HG03558 (cell line): Measurements from ENCODE around the gene ADI1.

ENCODE experiments used
- ATAC-seq: cut with Tn5 transposase; IDR thresholded peaks from one replicate; pipeline ENCODE4 v1.9.1; 2021; ENCODE audit warnings: moderate number of reproducible peaks; ENCODE audit not compliant: unreplicated experiment; ENCODE audit errors: extremely low read depth

Gene ADI1

DNA sequence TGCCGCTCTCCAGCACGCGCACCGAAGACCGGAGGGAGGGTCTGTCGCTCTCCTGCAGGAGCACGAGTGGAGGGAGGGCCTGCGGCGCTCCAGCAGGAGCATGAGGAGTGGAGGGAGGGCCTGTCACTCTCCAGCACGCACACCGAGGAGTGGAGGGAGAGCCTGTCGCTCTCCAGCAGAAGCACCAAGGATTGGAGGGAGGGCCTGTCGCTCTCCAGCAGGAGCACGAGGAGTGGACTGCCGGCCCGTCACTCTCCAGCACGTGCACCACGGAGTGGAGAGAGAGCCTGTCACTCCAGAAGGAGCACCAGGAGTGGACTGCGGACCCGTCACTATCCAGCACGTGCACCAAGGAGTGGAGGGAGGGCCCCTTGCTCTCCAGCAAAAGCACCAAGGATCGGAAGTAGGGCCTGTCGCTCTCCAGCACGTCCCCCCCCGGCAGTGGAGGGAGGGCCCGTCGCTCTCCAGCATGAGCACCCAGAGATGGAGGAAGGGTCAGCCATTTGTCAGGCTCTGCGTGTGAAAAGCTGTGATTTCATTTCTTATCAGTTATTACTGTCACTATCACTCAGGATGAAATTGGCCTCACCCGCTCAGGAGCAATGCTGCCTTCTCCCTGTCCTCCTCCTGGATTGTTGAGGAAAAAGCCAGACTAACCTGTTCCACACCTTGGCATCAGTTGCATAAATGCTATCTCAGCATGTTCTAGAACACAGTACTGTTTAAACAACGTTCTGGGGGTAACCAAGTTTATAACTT, 35.9 kb downstream of the ADI1 start:
- ATAC-seq: no peak

DNA sequence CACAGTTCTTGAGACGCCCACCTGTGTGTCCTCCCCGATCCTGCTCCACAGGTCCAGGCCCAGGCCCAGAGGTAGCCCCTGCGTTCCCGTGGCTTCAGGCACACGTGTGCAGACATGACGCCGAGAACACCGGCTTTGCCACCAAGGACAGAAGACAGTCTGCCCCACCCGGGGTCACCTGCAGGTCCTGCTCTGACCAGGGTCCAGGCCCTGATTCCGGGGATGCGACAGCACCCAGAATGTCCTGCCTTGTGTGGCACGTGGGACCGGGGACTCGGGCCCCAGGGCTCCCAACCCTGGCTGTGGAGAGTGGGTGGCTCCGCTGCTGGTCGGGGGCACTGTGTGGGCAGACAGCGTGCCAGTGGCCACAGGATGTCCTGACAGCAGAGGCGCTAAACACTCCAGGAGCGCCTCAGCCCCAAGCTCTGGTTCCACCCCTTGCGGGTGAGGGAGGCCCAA, 36.9 kb downstream of the ADI1 start:
- ATAC-seq: no peak

DNA sequence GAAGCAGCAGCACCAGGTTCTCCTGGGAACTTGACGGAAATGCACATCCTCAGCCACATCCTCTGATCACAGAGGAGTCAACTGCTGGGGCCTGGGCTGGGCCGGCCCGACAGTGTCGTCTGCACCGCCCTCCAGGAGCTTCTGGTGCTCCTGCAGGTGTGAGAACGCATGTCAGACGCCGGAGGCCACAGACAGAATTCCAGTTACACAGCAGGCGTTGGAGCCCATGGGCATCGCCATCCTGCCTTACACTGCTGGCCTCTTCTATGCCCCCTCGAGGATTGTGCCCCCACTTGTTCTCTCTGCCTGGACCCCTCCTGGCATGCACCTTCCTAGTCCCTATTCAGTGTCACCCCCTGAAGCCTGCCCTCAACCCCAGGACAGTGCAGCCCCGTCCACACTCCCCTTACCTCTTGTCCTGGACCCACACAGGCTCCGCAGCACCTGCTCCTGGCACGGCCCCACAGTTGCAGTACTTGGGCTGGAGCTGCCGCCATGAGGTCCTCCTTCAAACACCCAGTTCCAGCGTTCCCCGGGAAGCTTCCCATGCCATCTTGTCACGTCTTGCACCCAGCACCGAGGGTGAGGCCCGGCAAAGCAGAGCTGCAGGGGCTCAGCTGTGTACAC, 37.5 kb downstream of the ADI1 start:
- no peak for ATAC-seq

GRCh38 chr2:3481011-3481400, 38.3 kb downstream of the ADI1 start:
- no peak for ATAC-seq

GRCh38 chr2:3480352-3481010, 38.9 kb downstream of the ADI1 start:
- no peak for ATAC-seq

- ATAC-seq: no peak
Measured at GRCh38 chr2:3479430-3480320, 39.7 kb downstream of the ADI1 start.

- no peak for ATAC-seq
Measured at GRCh38 chr2:3478846-3479385, 40.4 kb downstream of the ADI1 start.

DNA sequence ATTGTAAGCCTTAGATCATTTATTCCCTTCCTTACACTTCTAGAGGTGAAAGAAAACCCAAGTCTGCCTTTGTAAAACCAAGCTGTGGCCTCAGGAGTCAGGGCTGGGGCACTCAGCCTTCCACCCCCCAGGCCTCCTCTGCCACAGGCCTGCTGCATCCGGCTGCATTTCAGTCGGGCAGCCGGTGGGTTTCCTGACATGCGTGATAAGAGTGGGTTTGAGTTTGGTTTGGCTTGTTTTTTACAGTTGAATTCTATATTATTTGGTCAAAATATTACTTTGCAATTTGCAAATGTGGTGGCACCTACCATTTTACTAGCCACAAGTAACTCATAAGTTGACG, 42.4 kb downstream of the ADI1 start:
- no peak for ATAC-seq

- ATAC-seq: no peak
Measured at GRCh38 chr2:3476321-3476984, 42.9 kb downstream of the ADI1 start.

GRCh38 chr2:3475771-3476170, 43.6 kb downstream of the ADI1 start:
- ATAC-seq: no peak

GRCh38 chr2:3472966-3473365, 46.4 kb downstream of the ADI1 start:
- no peak for ATAC-seq

- no peak for ATAC-seq
Measured at GRCh38 chr2:3472296-3472695, 47.0 kb downstream of the ADI1 start.

- ATAC-seq: no peak
Measured at GRCh38 chr2:3470856-3471737, 48.2 kb downstream of the ADI1 start.

DNA sequence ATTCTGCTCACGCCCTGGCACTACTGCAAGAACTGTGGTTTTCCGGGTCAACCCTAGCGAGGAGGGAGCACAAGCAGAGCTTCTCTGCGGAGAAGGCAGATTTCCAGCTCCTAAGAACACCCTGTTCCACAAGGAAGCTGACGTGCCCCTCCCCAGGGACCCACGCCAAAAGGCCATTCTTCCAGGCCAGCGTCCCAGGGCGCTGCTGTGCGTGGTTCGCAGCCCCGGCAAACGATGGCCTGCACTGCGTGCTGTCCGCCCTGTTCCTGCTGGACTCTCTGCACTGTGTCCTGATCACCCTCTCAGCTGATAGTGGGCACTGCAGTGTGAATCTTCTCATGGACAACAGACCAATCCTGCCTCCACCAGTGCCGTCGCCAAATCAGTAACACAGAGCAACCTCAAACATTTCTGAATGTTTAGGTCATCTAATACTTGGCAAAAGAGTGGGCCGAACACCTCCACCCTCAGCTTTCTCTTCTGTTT, 49.1 kb downstream of the ADI1 start:
- no peak for ATAC-seq

DNA sequence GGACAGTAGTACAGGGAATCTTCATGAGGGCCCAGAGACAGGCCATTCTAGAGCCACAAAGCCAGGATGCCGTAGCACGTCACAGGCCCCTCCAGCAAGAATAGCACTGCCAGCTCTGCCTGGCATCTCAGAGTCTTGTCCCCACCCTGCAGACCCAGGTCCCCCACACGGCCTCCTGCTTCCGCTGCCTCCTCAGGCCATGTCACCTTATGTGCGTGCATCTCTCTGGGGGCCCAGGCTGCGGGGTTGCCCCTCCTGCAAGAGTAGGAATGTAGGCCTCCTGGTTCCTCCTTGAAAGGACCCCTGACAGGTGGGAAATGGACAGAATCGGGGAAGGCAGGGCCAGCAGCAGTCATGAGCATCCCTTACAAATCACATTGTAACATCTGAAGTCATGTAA, 49.8 kb downstream of the ADI1 start:
- ATAC-seq: no peak

DNA sequence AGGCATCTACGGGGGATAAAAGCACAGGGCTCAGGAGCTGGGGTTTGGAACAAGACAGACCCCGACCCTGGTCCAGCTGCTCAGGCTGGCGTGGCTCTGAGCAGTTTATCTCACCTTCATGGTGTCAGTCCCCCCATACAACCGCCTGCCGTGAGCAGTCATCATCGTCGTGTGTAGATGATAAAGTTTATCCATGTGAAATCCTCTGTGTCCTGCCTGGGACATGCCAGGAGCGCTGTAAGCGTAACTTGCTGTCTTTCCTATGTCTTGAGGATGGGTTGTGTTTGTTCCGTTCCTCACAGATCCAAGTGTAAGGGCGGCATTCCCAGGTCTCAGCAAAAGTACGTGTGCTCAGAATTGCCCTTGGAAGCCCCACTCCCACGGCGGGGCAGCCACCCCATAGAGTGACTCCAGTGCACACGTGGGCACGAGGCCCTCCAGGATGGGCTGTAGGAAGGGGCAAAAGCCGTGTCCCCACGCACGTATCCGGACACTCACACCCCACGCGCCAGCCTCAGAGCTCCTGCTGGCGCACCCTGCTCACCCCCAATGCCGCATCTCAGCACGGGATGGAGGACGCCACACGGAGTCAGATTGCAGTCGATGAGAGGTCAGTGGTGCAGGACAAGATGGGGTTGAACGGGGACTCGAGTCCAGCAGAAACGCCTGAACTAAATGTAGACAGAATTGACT, 50.9 kb downstream of the ADI1 start:
- no peak for ATAC-seq

DNA sequence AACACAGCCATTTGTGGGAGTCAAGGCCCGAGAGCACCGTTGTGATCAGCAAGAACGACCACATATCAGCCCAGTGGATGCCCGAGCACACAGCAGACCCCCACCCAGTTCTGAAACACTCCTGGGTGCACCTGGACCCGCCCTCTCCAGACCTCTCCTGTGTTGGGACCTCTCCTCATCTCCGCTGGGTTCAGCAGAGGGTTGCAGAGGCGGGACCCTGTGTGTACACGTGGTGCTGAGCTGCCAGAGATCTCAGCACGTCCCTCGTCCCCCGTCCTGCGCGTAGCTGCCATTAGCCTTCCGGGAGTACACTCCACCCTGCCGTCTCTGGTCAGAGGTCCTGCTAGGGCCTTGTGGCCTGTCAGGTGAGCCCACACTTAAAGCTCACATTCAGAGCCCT, 51.7 kb downstream of the ADI1 start:
- ATAC-seq: no peak

DNA sequence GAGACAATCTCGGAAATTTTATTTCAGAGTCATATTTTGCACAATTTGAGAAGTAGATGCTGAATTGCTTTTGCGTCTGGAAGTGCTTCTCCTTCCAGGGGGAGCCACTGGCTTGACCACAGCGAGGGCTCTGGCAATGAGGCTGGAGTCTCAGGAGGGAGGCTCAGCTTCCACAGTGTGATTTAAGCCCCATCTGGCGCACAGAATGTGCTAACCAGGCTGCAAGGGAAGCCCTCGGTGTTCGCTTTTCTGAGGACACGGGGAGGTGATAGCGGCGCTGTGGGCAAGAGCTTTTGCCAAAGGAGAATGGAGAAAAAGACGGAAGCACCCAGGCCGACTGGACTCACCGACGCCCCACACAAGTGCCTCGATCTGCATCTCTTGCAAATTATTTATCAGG, 52.4 kb downstream of the ADI1 start:
- no peak for ATAC-seq
